Thoracic aorta (tissue), 2 donors: ENCODE measurements around the gene SLC26A4. TPM values are rescaled to one million over a fixed set of nuclear protein-coding genes. Genes with fewer than 3 reads are reported as not detected.

Source experiments
- ATAC-seq: fragments of 150-250 bp; one replicate; pipeline ENCODE4 v1.8.0; 2017; ENCODE audit warnings: low read depth; ENCODE audit not compliant: insufficient number of reproducible peaks, low FRiP score
- DNase-seq: peaks from one replicate; pipeline ENCODE4 v3.0.0-alpha.2; 2020; ENCODE audit warnings: low spot score
- H3K27ac ChIP-seq, 2 donors: fragments of 200-600 bp; sonication (generic); 1 replicate in 1 of 2; 2 replicates in 1 of 2; pipeline ENCODE4 v1.5.1; 2016; ENCODE audit warnings: mild to moderate bottlenecking in 2 of 2, moderate library complexity in 2 of 2
- H3K27me3 ChIP-seq: fragments of 200-600 bp; sonication (generic); replicated peaks from 2 replicates; pipeline ENCODE4 v1.6.0; 2016; ENCODE audit warnings: mild to moderate bottlenecking; ENCODE audit not compliant: insufficient read depth
- H3K36me3 ChIP-seq: fragments of 200-600 bp; sonication (generic); one replicate; pipeline ENCODE4 v1.5.1; 2016
- H3K4me1 ChIP-seq, 2 donors: fragments of 200-600 bp; sonication (generic); 1 replicate in 1 of 2; 2 replicates in 1 of 2; pipeline versions ENCODE4 v1.5.1 to v1.6.0; 2016; ENCODE audit warnings: low read depth in 2 of 2, mild to moderate bottlenecking in 1 of 2; ENCODE audit not compliant: control insufficient read depth in 1 of 2
- H3K4me3 ChIP-seq: fragments of 200-600 bp; sonication (generic); 2 replicates; pipeline ENCODE4 v1.5.1; 2016; ENCODE audit warnings: mild to moderate bottlenecking
- H3K9me3 ChIP-seq: fragments of 200-600 bp; sonication (generic); 2 replicates; pipeline ENCODE4 v1.5.1; 2016
- CTCF ChIP-seq: fragments of 200-600 bp; sonication (generic); IDR thresholded peaks from one replicate; pipeline ENCODE4 v1.5.1; 2019; ENCODE audit warnings: antibody characterized with exemption
- total RNA-seq, 2 donors: library from RNA; depleted of rRNA; stranded (reverse); fragments of >200 nt; gene quantifications; one replicate each; pipeline versions ENCODE4 v1.1.0 to v1.2.3, GENCODE V29; 2016

The SLC26A4 gene
- total RNA-seq, 2 donors from 2014 or later, result 0.81 to 1.5 TPM

- ATAC-seq (no peak), DNase-seq (no peak)
- no peaks in the 10 kb centered on the region for H3K27me3 ChIP-seq
- TF ChIP-seq CTCF, result no peak
- H3K27ac ChIP-seq, result no peak overlapping the region
- H3K4me1 ChIP-seq, result peaks cover 0 to 9% of the 10 kb centered on the region in 2 donors
- no peaks in the 10 kb centered on the region for H3K36me3 ChIP-seq
- no peaks in the 10 kb centered on the region for H3K9me3 ChIP-seq
- H3K4me3 ChIP-seq, result no peak overlapping the region
Measured at GRCh38 chr7:107678110-107678753, 17.6 kb downstream of the SLC26A4 start.

GRCh38 chr7:107680478-107680877 is 19.9 kb downstream of the SLC26A4 start:
- Histone ChIP-seq H3K4me1 (peaks cover 0 to 9% of the 10 kb centered on the region in 2 donors), H3K9me3 (no peaks in the 10 kb centered on the region), H3K36me3 (no peaks in the 10 kb centered on the region), H3K4me3 (no peak overlapping the region), H3K27me3 (no peaks in the 10 kb centered on the region), H3K27ac (no peak overlapping the region)
- no peak for TF ChIP-seq CTCF
- DNase-seq (no peak), ATAC-seq (no peak)

GRCh38 chr7:107682886-107683285 is 22.3 kb downstream of the SLC26A4 start:
- no peak for DNase-seq
- H3K27me3 ChIP-seq, result no peaks in the 10 kb centered on the region
- ATAC-seq, result no peak
- no peaks in the 10 kb centered on the region for H3K9me3 ChIP-seq
- no peak overlapping the region for H3K27ac ChIP-seq
- no peak overlapping the region for H3K4me3 ChIP-seq
- no peaks in the 10 kb centered on the region for H3K36me3 ChIP-seq
- TF ChIP-seq CTCF, result no peak
- H3K4me1 ChIP-seq, result peaks cover 0 to 9% of the 10 kb centered on the region in 2 donors

GRCh38 chr7:107684287-107684686 is 23.7 kb downstream of the SLC26A4 start:
- ATAC-seq, result no peak
- H3K4me3 ChIP-seq, result no peak overlapping the region
- no peaks in the 10 kb centered on the region for H3K4me1 ChIP-seq
- H3K27ac ChIP-seq, result no peak overlapping the region
- no peaks in the 10 kb centered on the region for H3K27me3 ChIP-seq
- TF ChIP-seq CTCF, result no peak
- H3K9me3 ChIP-seq, result no peaks in the 10 kb centered on the region
- H3K36me3 ChIP-seq, result no peaks in the 10 kb centered on the region
- no peak for DNase-seq

GRCh38 chr7:107684947-107685463 is 24.4 kb downstream of the SLC26A4 start:
- peaks cover 0 to under 1% of the 10 kb centered on the region in 2 donors for H3K4me1 ChIP-seq
- DNase-seq (no peak), ATAC-seq (no peak)
- no peaks in the 10 kb centered on the region for H3K27me3 ChIP-seq
- no peaks in the 10 kb centered on the region for H3K9me3 ChIP-seq
- H3K36me3 ChIP-seq, result no peaks in the 10 kb centered on the region
- no peak overlapping the region for H3K4me3 ChIP-seq
- TF ChIP-seq CTCF, result no peak
- no peak overlapping the region for H3K27ac ChIP-seq
